GM18517 (cell line): ENCODE data around the gene MEGF6.

ENCODE experiments used
- ATAC-seq: cut with Tn5 transposase; IDR thresholded peaks from one replicate; pipeline ENCODE4 v1.9.1; 2021; ENCODE audit warnings: mild to moderate bottlenecking, moderate library complexity; ENCODE audit not compliant: unreplicated experiment

Gene MEGF6

GRCh38 chr1:3645666-3646355 is 34.5 kb upstream of the MEGF6 start:
- ATAC-seq, result no peak

GRCh38 chr1:3645247-3645646 is 33.9 kb upstream of the MEGF6 start:
- ATAC-seq, result no peak

GRCh38 chr1:3644273-3644672 is 33.0 kb upstream of the MEGF6 start:
- no peak for ATAC-seq

- ATAC-seq, result no peak
Observed at GRCh38 chr1:3642919-3643675, 31.8 kb upstream of the MEGF6 start.

- no peak for ATAC-seq
Observed at GRCh38 chr1:3641816-3642215, 30.5 kb upstream of the MEGF6 start.

- ATAC-seq, result no peak
Observed at GRCh38 chr1:3641046-3641760, 29.9 kb upstream of the MEGF6 start.

- ATAC-seq, result no peak
Observed at GRCh38 chr1:3640121-3640837, 29.0 kb upstream of the MEGF6 start.

- ATAC-seq, result no peak
Observed at GRCh38 chr1:3639397-3639911, 28.1 kb upstream of the MEGF6 start.

- no peak for ATAC-seq
Observed at GRCh38 chr1:3638676-3639075, 27.4 kb upstream of the MEGF6 start.

GRCh38 chr1:3638027-3638426 is 26.7 kb upstream of the MEGF6 start:
- ATAC-seq, result no peak

- ATAC-seq, result no peak
Observed at GRCh38 chr1:3636531-3636930, 25.2 kb upstream of the MEGF6 start.

- ATAC-seq, result no peak
Observed at GRCh38 chr1:3636080-3636479, 24.8 kb upstream of the MEGF6 start.

GRCh38 chr1:3634059-3634800 is 22.9 kb upstream of the MEGF6 start:
- ATAC-seq, result no peak

- no peak for ATAC-seq
Observed at GRCh38 chr1:3633344-3634058, 22.2 kb upstream of the MEGF6 start.

GRCh38 chr1:3632716-3633343 is 21.5 kb upstream of the MEGF6 start:
- no peak for ATAC-seq

GRCh38 chr1:3632298-3632697 is 21.0 kb upstream of the MEGF6 start:
- no peak for ATAC-seq

- ATAC-seq, result no peak
Observed at GRCh38 chr1:3631320-3632260, 20.3 kb upstream of the MEGF6 start.

- no peak for ATAC-seq
Observed at GRCh38 chr1:3630914-3631313, 19.6 kb upstream of the MEGF6 start.
